Neural cell (in vitro differentiated cells): Measurements from ENCODE around the gene FAM171A1. TPM values are rescaled to one million over a fixed set of nuclear protein-coding genes. Genes with fewer than 3 reads are reported as not detected.
"Not testable (repeated sequence)": the region's sequence is repeated elsewhere in the genome, so short reads cannot be mapped to it uniquely, and the experiment has no call there.

ENCODE experiments used
- H2AFZ ChIP-seq: fragments of 200-600, 300-800 bp; sonication (generic), shearing (Covaris generic); 2 replicates; pipeline ENCODE4 v1.6.0; 2014; ENCODE audit warnings: low read depth, mild to moderate bottlenecking, antibody characterized with exemption, low read length, moderate library complexity
- H3F3A ChIP-seq: fragments of 200-600 bp; shearing (Covaris generic); 2 replicates; pipeline ENCODE4 v1.6.1; 2016; ENCODE audit warnings: mild to moderate bottlenecking, moderate library complexity, mixed read lengths, antibody characterized with exemption, low read length; ENCODE audit not compliant: insufficient read depth, poor library complexity, severe bottlenecking
- H3K27ac ChIP-seq: fragments of 200-600, 300-800 bp; sonication (generic), shearing (Covaris generic); 2 replicates; pipeline ENCODE4 v1.5.1; 2014; ENCODE audit warnings: mild to moderate bottlenecking, low read length, moderate library complexity
- H3K27me3 ChIP-seq: fragments of 300-800, 200-600 bp; sonication (generic), shearing (Covaris generic); 2 replicates; pipeline ENCODE4 v1.6.0; 2014; ENCODE audit warnings: mild to moderate bottlenecking, low read depth, low read length, moderate library complexity; ENCODE audit not compliant: insufficient read depth
- H3K36me3 ChIP-seq: fragments of 300-800, 200-600 bp; sonication (generic), shearing (Covaris generic); 2 replicates; pipeline ENCODE4 v1.5.1; 2014; ENCODE audit warnings: mild to moderate bottlenecking, antibody characterized with exemption, low read length, moderate library complexity; ENCODE audit not compliant: insufficient read depth
- H3K4me2 ChIP-seq: fragments of 300-800, 200-600 bp; sonication (generic), shearing (Covaris generic); 2 replicates; pipeline ENCODE4 v1.6.0; 2014; ENCODE audit warnings: mild to moderate bottlenecking, low read length
- H3K4me3 ChIP-seq: fragments of 300-800, 200-600 bp; sonication (generic), shearing (Covaris generic); 2 replicates; pipeline ENCODE4 v1.5.1; 2014; ENCODE audit warnings: mild to moderate bottlenecking, low read length, moderate library complexity
- H3K79me2 ChIP-seq: fragments of 200-600 bp; shearing (Covaris generic); replicated peaks from 2 replicates; pipeline ENCODE4 v1.6.0; 2014; ENCODE audit warnings: mild to moderate bottlenecking, low read length, moderate library complexity; ENCODE audit not compliant: insufficient read depth
- H3K9ac ChIP-seq: fragments of 300-800, 200-600 bp; sonication (generic), shearing (Covaris generic); 2 replicates; pipeline ENCODE4 v1.6.1; 2016; ENCODE audit warnings: mild to moderate bottlenecking, low read length, mixed read lengths
- H3K9me2 ChIP-seq: fragments of 200-600 bp; shearing (Covaris generic); 2 replicates; pipeline ENCODE4 v1.6.1; 2016; ENCODE audit warnings: mild to moderate bottlenecking, low read length, mixed read lengths; ENCODE audit not compliant: insufficient read depth
- H3K9me3 ChIP-seq: fragments of 200-600, 300-800 bp; sonication (generic), shearing (Covaris generic); 2 replicates; pipeline ENCODE4 v1.6.1; 2016; ENCODE audit warnings: mild to moderate bottlenecking, mixed run types, low read length, moderate library complexity, mixed read lengths
- H4K20me1 ChIP-seq: fragments of 200-600 bp; shearing (Covaris generic); 2 replicates; pipeline ENCODE4 v1.6.1; 2016; ENCODE audit warnings: mild to moderate bottlenecking, mixed run types; ENCODE audit not compliant: insufficient read depth
- EP300 ChIP-seq: fragments of 450-650 bp; conservative IDR thresholded peaks from 2 replicates; pipeline ENCODE4 v1.6.1; 2014; ENCODE audit warnings: antibody characterized with exemption, mild to moderate bottlenecking, moderate library complexity; ENCODE audit not compliant: poor library complexity, severe bottlenecking
- EZH2 ChIP-seq: fragments of 200-600, 300-800 bp; shearing (Covaris generic), sonication (generic); IDR thresholded peaks from 2 replicates; pipeline ENCODE4 v1.6.1; 2014; ENCODE audit warnings: antibody characterized with exemption, low read length, borderline replicate concordance, mild to moderate bottlenecking; ENCODE audit not compliant: insufficient read depth, poor library complexity, severe bottlenecking
- MXI1 ChIP-seq: fragments of 450-650 bp; conservative IDR thresholded peaks from 2 replicates; pipeline ENCODE4 v1.6.1; 2014; ENCODE audit warnings: antibody characterized with exemption, mild to moderate bottlenecking; ENCODE audit not compliant: poor library complexity, severe bottlenecking
- POLR2AphosphoS5 ChIP-seq: IDR thresholded peaks from 2 replicates; pipeline ENCODE4 v1.6.1; 2012
- RAD21 ChIP-seq: fragments of 450-650 bp; conservative IDR thresholded peaks from 2 replicates; pipeline ENCODE4 v1.6.1; 2014; ENCODE audit warnings: antibody characterized with exemption, mild to moderate bottlenecking, moderate library complexity
- SMC3 ChIP-seq: fragments of 450-650 bp; conservative IDR thresholded peaks from 2 replicates; pipeline ENCODE4 v1.6.1; 2014; ENCODE audit warnings: antibody characterized with exemption, mild to moderate bottlenecking, moderate library complexity; ENCODE audit not compliant: poor library complexity
- TAF1 ChIP-seq: IDR thresholded peaks from 2 replicates; pipeline ENCODE4 v1.6.1; 2012; ENCODE audit warnings: low read depth
- polyA plus RNA-seq: library from polyadenylated mRNA; depleted of rRNA; stranded (reverse); fragments of >200 nt; gene quantifications from 2 replicates; pipeline ENCODE4 v1.2.3, GENCODE V29; 2014
- TF ChIP-seq, protein P1 (sequence below): IDR thresholded peaks from 2 replicates; pipeline ENCODE4 v1.6.1; 2012; ENCODE audit warnings: borderline replicate concordance
- TF ChIP-seq, protein P2 (sequence below): fragments of 450-650 bp; IDR thresholded peaks from 2 replicates; pipeline ENCODE4 v1.5.1; 2014; ENCODE audit warnings: antibody characterized with exemption, mild to moderate bottlenecking, moderate library complexity; ENCODE audit not compliant: poor library complexity, severe bottlenecking

The FAM171A1 gene
- polyA plus RNA-seq, 1 donor from 2014 or later = 28.8 TPM

DNA sequence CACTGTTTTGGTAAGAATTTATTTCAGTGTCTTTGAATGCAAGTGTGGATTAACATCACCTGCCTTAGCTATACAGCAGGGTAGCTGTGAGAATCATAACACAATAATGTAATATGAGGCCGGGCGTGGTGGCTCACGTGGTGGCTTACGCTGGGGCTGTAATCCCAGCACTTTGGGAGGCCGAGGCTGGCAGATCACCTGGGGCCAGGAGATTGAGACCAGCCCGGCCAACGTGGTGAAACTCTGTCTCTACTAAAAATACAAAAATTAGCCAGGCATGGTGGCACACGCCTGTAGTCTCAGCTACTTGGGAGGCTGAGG lies 168.8 kb downstream of the FAM171A1 start:
- H2AFZ ChIP-seq, H3K79me2 ChIP-seq, H3K9ac ChIP-seq, H3K4me2 ChIP-seq, H3K27me3 ChIP-seq, H3K36me3 ChIP-seq, H3K9me2 ChIP-seq, H3K9me3 ChIP-seq, H3K4me3 ChIP-seq, H3K27ac ChIP-seq, H4K20me1 ChIP-seq, H3F3A ChIP-seq: not testable (repeated sequence)

DNA sequence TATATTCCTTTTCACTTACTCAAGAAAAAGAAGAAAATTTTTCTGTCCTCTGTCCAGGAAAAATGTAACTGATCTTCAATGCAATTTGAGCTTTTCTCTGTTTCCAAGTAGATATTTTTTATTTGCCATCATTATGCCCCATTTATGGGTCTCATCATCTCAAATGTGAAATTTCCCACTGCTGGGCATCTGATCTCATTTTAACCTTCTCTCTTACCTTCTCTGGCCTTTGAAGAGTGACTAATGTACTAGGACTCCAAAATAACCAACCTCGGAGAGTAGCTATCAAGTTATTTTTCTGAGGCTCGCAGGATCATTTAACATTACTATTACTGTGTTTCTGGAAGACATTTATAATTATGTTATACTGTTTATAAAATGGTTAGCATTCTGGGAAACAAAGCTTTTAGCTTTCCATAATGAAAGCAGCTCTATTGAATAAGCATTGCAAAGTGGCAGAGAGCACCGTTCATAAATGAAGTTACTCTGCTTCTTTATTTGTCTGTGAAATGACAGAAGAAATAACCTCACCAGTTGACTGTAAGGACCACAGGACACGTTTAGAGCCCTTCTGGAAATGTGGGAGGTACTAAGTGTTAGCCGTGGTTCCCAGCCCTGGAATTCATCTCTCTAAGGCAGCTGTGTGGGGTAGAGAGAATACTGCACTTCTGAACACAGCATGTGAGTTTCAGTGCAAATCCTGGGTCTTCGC lies 169.3 kb downstream of the FAM171A1 start:
- no peaks in the 10 kb centered on the region for H3F3A ChIP-seq
- no peaks in the 10 kb centered on the region for H4K20me1 ChIP-seq
- H3K36me3 ChIP-seq = peaks cover 4% of the 10 kb centered on the region
- no peaks in the 10 kb centered on the region for H3K9me2 ChIP-seq
- no peaks in the 10 kb centered on the region for H3K9me3 ChIP-seq
- H3K79me2 ChIP-seq = no peaks in the 10 kb centered on the region
- no peaks in the 10 kb centered on the region for H3K27me3 ChIP-seq
- H2AFZ ChIP-seq = no peak overlapping the region
- TF ChIP-seq POLR2AphosphoS5 = no peak
- no peak for TF ChIP-seq MXI1
- TF ChIP-seq, protein P1, sequence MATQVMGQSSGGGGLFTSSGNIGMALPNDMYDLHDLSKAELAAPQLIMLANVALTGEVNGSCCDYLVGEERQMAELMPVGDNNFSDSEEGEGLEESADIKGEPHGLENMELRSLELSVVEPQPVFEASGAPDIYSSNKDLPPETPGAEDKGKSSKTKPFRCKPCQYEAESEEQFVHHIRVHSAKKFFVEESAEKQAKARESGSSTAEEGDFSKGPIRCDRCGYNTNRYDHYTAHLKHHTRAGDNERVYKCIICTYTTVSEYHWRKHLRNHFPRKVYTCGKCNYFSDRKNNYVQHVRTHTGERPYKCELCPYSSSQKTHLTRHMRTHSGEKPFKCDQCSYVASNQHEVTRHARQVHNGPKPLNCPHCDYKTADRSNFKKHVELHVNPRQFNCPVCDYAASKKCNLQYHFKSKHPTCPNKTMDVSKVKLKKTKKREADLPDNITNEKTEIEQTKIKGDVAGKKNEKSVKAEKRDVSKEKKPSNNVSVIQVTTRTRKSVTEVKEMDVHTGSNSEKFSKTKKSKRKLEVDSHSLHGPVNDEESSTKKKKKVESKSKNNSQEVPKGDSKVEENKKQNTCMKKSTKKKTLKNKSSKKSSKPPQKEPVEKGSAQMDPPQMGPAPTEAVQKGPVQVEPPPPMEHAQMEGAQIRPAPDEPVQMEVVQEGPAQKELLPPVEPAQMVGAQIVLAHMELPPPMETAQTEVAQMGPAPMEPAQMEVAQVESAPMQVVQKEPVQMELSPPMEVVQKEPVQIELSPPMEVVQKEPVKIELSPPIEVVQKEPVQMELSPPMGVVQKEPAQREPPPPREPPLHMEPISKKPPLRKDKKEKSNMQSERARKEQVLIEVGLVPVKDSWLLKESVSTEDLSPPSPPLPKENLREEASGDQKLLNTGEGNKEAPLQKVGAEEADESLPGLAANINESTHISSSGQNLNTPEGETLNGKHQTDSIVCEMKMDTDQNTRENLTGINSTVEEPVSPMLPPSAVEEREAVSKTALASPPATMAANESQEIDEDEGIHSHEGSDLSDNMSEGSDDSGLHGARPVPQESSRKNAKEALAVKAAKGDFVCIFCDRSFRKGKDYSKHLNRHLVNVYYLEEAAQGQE = no peak
- no peak for TF ChIP-seq EP300
- no peak for TF ChIP-seq EZH2
- no peak for TF ChIP-seq RAD21
- TF ChIP-seq SMC3 = no peak
- no peak for TF ChIP-seq TAF1
- TF ChIP-seq, protein P2, sequence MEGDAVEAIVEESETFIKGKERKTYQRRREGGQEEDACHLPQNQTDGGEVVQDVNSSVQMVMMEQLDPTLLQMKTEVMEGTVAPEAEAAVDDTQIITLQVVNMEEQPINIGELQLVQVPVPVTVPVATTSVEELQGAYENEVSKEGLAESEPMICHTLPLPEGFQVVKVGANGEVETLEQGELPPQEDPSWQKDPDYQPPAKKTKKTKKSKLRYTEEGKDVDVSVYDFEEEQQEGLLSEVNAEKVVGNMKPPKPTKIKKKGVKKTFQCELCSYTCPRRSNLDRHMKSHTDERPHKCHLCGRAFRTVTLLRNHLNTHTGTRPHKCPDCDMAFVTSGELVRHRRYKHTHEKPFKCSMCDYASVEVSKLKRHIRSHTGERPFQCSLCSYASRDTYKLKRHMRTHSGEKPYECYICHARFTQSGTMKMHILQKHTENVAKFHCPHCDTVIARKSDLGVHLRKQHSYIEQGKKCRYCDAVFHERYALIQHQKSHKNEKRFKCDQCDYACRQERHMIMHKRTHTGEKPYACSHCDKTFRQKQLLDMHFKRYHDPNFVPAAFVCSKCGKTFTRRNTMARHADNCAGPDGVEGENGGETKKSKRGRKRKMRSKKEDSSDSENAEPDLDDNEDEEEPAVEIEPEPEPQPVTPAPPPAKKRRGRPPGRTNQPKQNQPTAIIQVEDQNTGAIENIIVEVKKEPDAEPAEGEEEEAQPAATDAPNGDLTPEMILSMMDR = no peak
- H3K27ac ChIP-seq = no peak overlapping the region
- no peak overlapping the region for H3K4me2 ChIP-seq
- no peak overlapping the region for H3K9ac ChIP-seq
- H3K4me3 ChIP-seq = no peak overlapping the region

DNA sequence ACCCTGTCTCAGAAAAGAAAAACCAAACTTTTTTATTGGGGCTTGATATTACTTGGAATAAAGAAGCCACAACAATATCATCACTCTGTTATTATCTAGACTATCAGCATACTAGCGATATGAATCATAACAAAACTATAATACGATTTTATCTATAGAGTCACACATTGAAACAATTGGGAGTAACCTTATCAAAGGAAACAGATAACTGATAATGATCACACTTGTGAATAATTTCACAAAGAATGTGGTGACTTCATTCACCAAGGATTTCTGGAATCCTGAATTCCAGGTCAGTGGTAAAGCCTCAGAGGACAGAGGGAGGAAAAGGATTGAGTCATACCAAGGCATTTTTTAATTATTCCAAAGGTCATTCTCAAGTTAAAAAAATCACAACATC lies 170.5 kb downstream of the FAM171A1 start:
- Histone ChIP-seq H3K4me2 (no peak overlapping the region), H3K9ac (no peak overlapping the region)

More for the DNA sequence above, 170.5 kb downstream of the FAM171A1 start:
- Histone ChIP-seq H3K27me3 (no peaks in the 10 kb centered on the region), H3F3A (no peaks in the 10 kb centered on the region), H3K79me2 (no peaks in the 10 kb centered on the region), H3K36me3 (peaks cover 4% of the 10 kb centered on the region), H3K4me3 (no peak overlapping the region), H3K9me3 (no peaks in the 10 kb centered on the region), H3K27ac (no peak overlapping the region), H3K9me2 (no peaks in the 10 kb centered on the region), H4K20me1 (no peaks in the 10 kb centered on the region), H2AFZ (no peak overlapping the region)
- TF ChIP-seq, protein P1 = no peak
- TF ChIP-seq POLR2AphosphoS5 = no peak
- no peak for TF ChIP-seq EP300
- TF ChIP-seq EZH2 = no peak
- TF ChIP-seq MXI1 = no peak
- TF ChIP-seq, protein P2 = no peak
- TF ChIP-seq SMC3 = no peak
- no peak for TF ChIP-seq TAF1
- TF ChIP-seq RAD21 = no peak
